GM12878 (cell line): ENCODE data around the gene CDC27. TPM values are rescaled to one million over a fixed set of nuclear protein-coding genes. Genes with fewer than 3 reads are reported as not detected.

Experiments used
- ATF2 ChIP-seq: IDR thresholded peaks from 2 replicates; pipeline ENCODE4 v1.6.1; 2012; ENCODE audit warnings: low read length, inconsistent platforms
- BHLHE40 ChIP-seq, 2 experiments: fragments of 450-650 bp in 1 of 2; IDR thresholded peaks; 2 replicates each; pipeline ENCODE4 v1.6.1; 2011 to 2017; ENCODE audit warnings: low read depth in 2 of 2, borderline replicate concordance in 1 of 2, improper control_type of control experiment in 1 of 2, low read length in 1 of 2, mild to moderate bottlenecking in 1 of 2
- EZH2 ChIP-seq: IDR thresholded peaks from 2 replicates; pipeline ENCODE4 v1.6.1; 2012; ENCODE audit warnings: low read depth, mild to moderate bottlenecking, control low read depth, inconsistent platforms, low read length, borderline replicate concordance; ENCODE audit not compliant: control insufficient read depth
- GATAD2B ChIP-seq: fragments of 450-650 bp; conservative IDR thresholded peaks from 2 replicates; pipeline ENCODE4 v1.6.1; 2017; ENCODE audit warnings: low read depth, mild to moderate bottlenecking, moderate library complexity
- HDAC2 ChIP-seq: fragments of 200-600 bp; sonication (generic); IDR thresholded peaks from 2 replicates; pipeline ENCODE4 v1.6.1; 2017
- NBN ChIP-seq: fragments of 450-650 bp; IDR thresholded peaks from 2 replicates; pipeline ENCODE4 v1.6.1; 2016
- NR2C1 ChIP-seq: fragments of 450-650 bp; IDR thresholded peaks from 2 replicates; pipeline ENCODE4 v1.6.1; 2017; ENCODE audit warnings: antibody characterized with exemption, mild to moderate bottlenecking, moderate library complexity
- POLR2AphosphoS2 ChIP-seq: IDR thresholded peaks from 2 replicates; pipeline ENCODE4 v1.6.1; 2011; ENCODE audit warnings: low read depth, mild to moderate bottlenecking, low read length, improper control_type of control experiment, moderate library complexity
- POU2F2 ChIP-seq: IDR thresholded peaks from 3 replicates; pipeline ENCODE4 v1.6.1; 2011; ENCODE audit warnings: low read depth, mild to moderate bottlenecking, low read length, borderline replicate concordance
- RAD21 ChIP-seq: IDR thresholded peaks from 2 replicates; pipeline ENCODE4 v1.6.1; 2011; ENCODE audit warnings: mild to moderate bottlenecking, low read depth, low read length, moderate library complexity; ENCODE audit not compliant: insufficient read depth
- RAD51 ChIP-seq: fragments of 450-650 bp; IDR thresholded peaks from 2 replicates; pipeline ENCODE4 v1.6.1; 2016; ENCODE audit warnings: moderate library complexity, mild to moderate bottlenecking, inconsistent platforms
- RCOR1 ChIP-seq: conservative IDR thresholded peaks from 2 replicates; pipeline ENCODE4 v1.6.1; 2012; ENCODE audit warnings: low read depth, low read length, improper control_type of control experiment
- SIN3A ChIP-seq: IDR thresholded peaks from 2 replicates; pipeline ENCODE4 v1.6.1; 2012; ENCODE audit warnings: low read depth, low read length, improper control_type of control experiment
- SMAD1 ChIP-seq: fragments of 450-650 bp; IDR thresholded peaks from 2 replicates; pipeline ENCODE4 v1.6.1; 2018; ENCODE audit warnings: mild to moderate bottlenecking, low read depth; ENCODE audit not compliant: partially characterized antibody
- SMAD5 ChIP-seq: IDR thresholded peaks from 2 replicates; pipeline ENCODE4 v1.6.1; 2016; ENCODE audit warnings: antibody characterized with exemption, low read depth
- SP1 ChIP-seq: IDR thresholded peaks from one replicate; pipeline ENCODE4 v1.6.1; 2011; ENCODE audit warnings: low read depth, low read length
- TCF7 ChIP-seq: IDR thresholded peaks from 2 replicates; pipeline ENCODE4 v1.6.1; 2014; ENCODE audit warnings: antibody characterized with exemption, borderline replicate concordance
- WRNIP1 ChIP-seq: IDR thresholded peaks from 2 replicates; pipeline ENCODE4 v1.6.1; 2011; ENCODE audit warnings: low read depth, low read length, improper control_type of control experiment, borderline replicate concordance
- ZBTB4 ChIP-seq: fragments of 450-650 bp; formaldehyde crosslinking; IDR thresholded peaks from 2 replicates; pipeline ENCODE4 v1.4.0; 2022; ENCODE audit warnings: mild to moderate bottlenecking, moderate library complexity
- ZNF217 ChIP-seq: fragments of 450-650 bp; IDR thresholded peaks from 2 replicates; pipeline ENCODE4 v1.6.1; 2017; ENCODE audit warnings: antibody characterized with exemption, mild to moderate bottlenecking
- ZZZ3 ChIP-seq: IDR thresholded peaks from 2 replicates; pipeline ENCODE4 v1.6.1; 2011; ENCODE audit warnings: low read depth; ENCODE audit not compliant: control insufficient read depth, insufficient read length
- polyA plus RNA-seq, 11 experiments: library from polyadenylated mRNA; depleted of rRNA in 4 of 11; unstranded in 6 of 11; stranded (reverse) in 5 of 11; fragments of >200 nt; fragmentation: Nextera tagmentation in 4 of 11; fragmentation: Illumina TruSeq in 1 of 11; extraction: Ambion mirVana in 4 of 11; extraction: Trizol in 1 of 11; gene quantifications; 1 replicate in 1 of 11; 2 replicates in 10 of 11; pipeline versions ENCODE4 v1.2.1 to v1.2.3, GENCODE V29; 2011 to 2016; ENCODE audit warnings: inconsistent platforms in 2 of 11, missing spikeins in 2 of 11, low read depth in 1 of 11
- total RNA-seq, 4 experiments: library from RNA; depleted of rRNA in 3 of 4; stranded (reverse); fragments of >200 nt in 3 of 4; fragmentation: Illumina TruSeq in 1 of 4; extraction: Trizol in 1 of 4; gene quantifications; 2 replicates each; pipeline versions ENCODE4 v1.2.1 to v1.2.3, GENCODE V29; 2013 to 2021
- TF ChIP-seq, protein P1 (sequence below): IDR thresholded peaks from 2 replicates; pipeline ENCODE4 v1.6.1; 2011; ENCODE audit warnings: mild to moderate bottlenecking, low read depth, low read length, moderate library complexity; ENCODE audit not compliant: insufficient replicate concordance
- TF ChIP-seq, protein P2 (sequence below): fragments of 450-650 bp; IDR thresholded peaks from 2 replicates; pipeline ENCODE4 v1.6.1; 2017; ENCODE audit warnings: borderline replicate concordance

CDC27 gene
- total and polyA plus RNA-seq, 10 of the 15 experiments (the other 5 are each of a cell fraction or from before 2014, with no cell fraction given) = 23.2 to 138 (median 97.8) TPM

GRCh38 chr17:47205419-47205963 is 16.4 kb upstream of the CDC27 start (continued):
- TF ChIP-seq, protein P1, sequence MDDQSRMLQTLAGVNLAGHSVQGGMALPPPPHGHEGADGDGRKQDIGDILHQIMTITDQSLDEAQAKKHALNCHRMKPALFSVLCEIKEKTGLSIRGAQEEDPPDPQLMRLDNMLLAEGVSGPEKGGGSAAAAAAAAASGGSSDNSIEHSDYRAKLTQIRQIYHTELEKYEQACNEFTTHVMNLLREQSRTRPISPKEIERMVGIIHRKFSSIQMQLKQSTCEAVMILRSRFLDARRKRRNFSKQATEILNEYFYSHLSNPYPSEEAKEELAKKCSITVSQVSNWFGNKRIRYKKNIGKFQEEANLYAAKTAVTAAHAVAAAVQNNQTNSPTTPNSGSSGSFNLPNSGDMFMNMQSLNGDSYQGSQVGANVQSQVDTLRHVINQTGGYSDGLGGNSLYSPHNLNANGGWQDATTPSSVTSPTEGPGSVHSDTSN = peak; percentile 17
- TF ChIP-seq, protein P2, sequence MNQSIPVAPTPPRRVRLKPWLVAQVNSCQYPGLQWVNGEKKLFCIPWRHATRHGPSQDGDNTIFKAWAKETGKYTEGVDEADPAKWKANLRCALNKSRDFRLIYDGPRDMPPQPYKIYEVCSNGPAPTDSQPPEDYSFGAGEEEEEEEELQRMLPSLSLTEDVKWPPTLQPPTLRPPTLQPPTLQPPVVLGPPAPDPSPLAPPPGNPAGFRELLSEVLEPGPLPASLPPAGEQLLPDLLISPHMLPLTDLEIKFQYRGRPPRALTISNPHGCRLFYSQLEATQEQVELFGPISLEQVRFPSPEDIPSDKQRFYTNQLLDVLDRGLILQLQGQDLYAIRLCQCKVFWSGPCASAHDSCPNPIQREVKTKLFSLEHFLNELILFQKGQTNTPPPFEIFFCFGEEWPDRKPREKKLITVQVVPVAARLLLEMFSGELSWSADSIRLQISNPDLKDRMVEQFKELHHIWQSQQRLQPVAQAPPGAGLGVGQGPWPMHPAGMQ = no peak
- TF ChIP-seq RCOR1 (no peak), POU2F2 (no peak), SMAD1 (no peak), EZH2 (no peak), RAD21 (no peak), ZNF217 (0 out of 2 replicates have a peak, but pooled peaks have one; percentile 27), WRNIP1 (no peak), ATF2 (no peak), POLR2AphosphoS2 (no peak), SP1 (no peak), ZBTB4 (no peak), GATAD2B (peak; percentile 40; the same call in 1 of the 2 replicates), NR2C1 (no peak), ZZZ3 (no peak), BHLHE40 (IDR thresholded peaks at IDR 0.05; ENCODE audit: borderline replicate concordance in 1 of 2, low read depth in 2 of 2, low read length in 1 of 2) (peak; percentile 43 to 59; a peak in 1 of 4 replicates), NBN (peak; percentile 76; the same call in 1 of the 2 replicates), RAD51 (0 out of 2 replicates have a peak, but pooled peaks have one; percentile 17), SMAD5 (no peak), TCF7 (no peak), HDAC2 (no peak), SIN3A (no peak)
